Epithelial cell of esophagus (primary cell): Measurements from ENCODE around the gene ERC2.

Experiments
- DNase-seq: peaks from one replicate; pipeline ENCODE4 v3.0.0; 2010; ENCODE audit warnings: low read depth
- H3K4me3 ChIP-seq: 2 replicates; pipeline ENCODE4 v1.5.1; 2011; ENCODE audit warnings: mild to moderate bottlenecking, low read length, control low read depth
- CTCF ChIP-seq: IDR thresholded peaks from 2 replicates; pipeline ENCODE4 v1.5.1; 2011; ENCODE audit warnings: low read depth, mild to moderate bottlenecking, low read length, control low read depth, inconsistent platforms; ENCODE audit not compliant: insufficient read depth; ENCODE audit errors: missing control alignments

ERC2 gene

GRCh38 chr3:55876560-55876959, 591.7 kb downstream of the ERC2 start:
- H3K4me3 ChIP-seq = no peak overlapping the region
- no peak for DNase-seq
- no peak for TF ChIP-seq CTCF

- DNase-seq = no peak
- no peak overlapping the region for H3K4me3 ChIP-seq
- TF ChIP-seq CTCF = no peak
Measured at GRCh38 chr3:55875113-55875512, 593.2 kb downstream of the ERC2 start.

GRCh38 chr3:55873523-55874254, 594.6 kb downstream of the ERC2 start:
- no peak for TF ChIP-seq CTCF
- H3K4me3 ChIP-seq = no peak overlapping the region
- peak; percentile 63 for DNase-seq

GRCh38 chr3:55870594-55870993, 597.7 kb downstream of the ERC2 start:
- H3K4me3 ChIP-seq = no peak overlapping the region
- DNase-seq = no peak
- TF ChIP-seq CTCF = no peak

GRCh38 chr3:55868347-55868746, 599.9 kb downstream of the ERC2 start:
- no peak for TF ChIP-seq CTCF
- H3K4me3 ChIP-seq = no peak overlapping the region
- no peak for DNase-seq

- no peak overlapping the region for H3K4me3 ChIP-seq
Measured at GRCh38 chr3:55863028-55863427, 605.2 kb downstream of the ERC2 start.

More at GRCh38 chr3:55863028-55863427, 605.2 kb downstream of the ERC2 start:
- no peak for DNase-seq
- no peak for TF ChIP-seq CTCF
